C4-2B (cell line): ENCODE measurements around the gene RIPOR3.

Experiments
- ZFX ChIP-seq: fragments of 450-650 bp; IDR thresholded peaks from 2 replicates; pipeline ENCODE4 v1.6.1; 2017
- TF ChIP-seq, protein P1 (sequence below): fragments of 450-650 bp; conservative IDR thresholded peaks from 2 replicates; pipeline ENCODE4 v1.5.1; 2017; ENCODE audit warnings: mild to moderate bottlenecking

DNA sequence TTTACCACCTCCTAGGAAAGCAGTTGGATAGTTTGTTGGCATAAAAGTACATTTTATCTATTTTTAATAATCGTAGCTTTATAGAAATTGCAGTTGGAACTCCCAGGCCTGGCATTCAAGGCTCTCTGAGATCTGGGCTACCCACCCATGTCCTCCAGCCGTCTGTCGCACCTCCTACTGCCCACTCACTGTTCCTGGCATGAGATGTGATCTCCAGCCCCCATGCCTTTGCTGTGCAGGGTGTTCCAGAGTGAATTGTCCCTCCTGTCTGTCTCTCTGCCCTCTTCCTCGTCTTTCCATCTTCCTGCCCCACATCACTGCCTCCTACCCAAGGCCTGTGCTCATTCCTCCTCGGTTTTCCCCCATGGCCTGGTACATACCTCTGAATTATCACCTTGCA lies 130.5 kb downstream of the RIPOR3 start:
- TF ChIP-seq, protein P1, sequence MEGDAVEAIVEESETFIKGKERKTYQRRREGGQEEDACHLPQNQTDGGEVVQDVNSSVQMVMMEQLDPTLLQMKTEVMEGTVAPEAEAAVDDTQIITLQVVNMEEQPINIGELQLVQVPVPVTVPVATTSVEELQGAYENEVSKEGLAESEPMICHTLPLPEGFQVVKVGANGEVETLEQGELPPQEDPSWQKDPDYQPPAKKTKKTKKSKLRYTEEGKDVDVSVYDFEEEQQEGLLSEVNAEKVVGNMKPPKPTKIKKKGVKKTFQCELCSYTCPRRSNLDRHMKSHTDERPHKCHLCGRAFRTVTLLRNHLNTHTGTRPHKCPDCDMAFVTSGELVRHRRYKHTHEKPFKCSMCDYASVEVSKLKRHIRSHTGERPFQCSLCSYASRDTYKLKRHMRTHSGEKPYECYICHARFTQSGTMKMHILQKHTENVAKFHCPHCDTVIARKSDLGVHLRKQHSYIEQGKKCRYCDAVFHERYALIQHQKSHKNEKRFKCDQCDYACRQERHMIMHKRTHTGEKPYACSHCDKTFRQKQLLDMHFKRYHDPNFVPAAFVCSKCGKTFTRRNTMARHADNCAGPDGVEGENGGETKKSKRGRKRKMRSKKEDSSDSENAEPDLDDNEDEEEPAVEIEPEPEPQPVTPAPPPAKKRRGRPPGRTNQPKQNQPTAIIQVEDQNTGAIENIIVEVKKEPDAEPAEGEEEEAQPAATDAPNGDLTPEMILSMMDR = no peak
- TF ChIP-seq ZFX = no peak
